SU-DHL-6 (cell line): Measurements from ENCODE around the gene SRP54.
"Not testable (repeated sequence)": the region's sequence is repeated elsewhere in the genome, so short reads cannot be mapped to it uniquely, and the experiment has no call there.

Experiments
- H2AFZ ChIP-seq: fragments of 200-600 bp; sonication (generic); 2 replicates; pipeline ENCODE4 v1.6.1; 2014; ENCODE audit warnings: low read depth, mild to moderate bottlenecking, moderate library complexity, mixed read lengths, antibody characterized with exemption, low read length; ENCODE audit not compliant: severe bottlenecking
- H3F3A ChIP-seq: fragments of 200-600 bp; shearing (Covaris generic); 2 replicates; pipeline ENCODE4 v1.6.0; 2016; ENCODE audit warnings: antibody characterized with exemption, mild to moderate bottlenecking; ENCODE audit not compliant: insufficient read depth
- H3K27ac ChIP-seq: fragments of 200-600 bp; sonication (generic); 2 replicates; pipeline ENCODE4 v1.5.1; 2016; ENCODE audit warnings: low read depth, mild to moderate bottlenecking, low read length, moderate library complexity, mixed read lengths
- H3K27me3 ChIP-seq: fragments of 200-600 bp; sonication (generic), shearing (Covaris generic); 2 replicates; pipeline ENCODE4 v1.6.0; 2014; ENCODE audit warnings: mild to moderate bottlenecking, low read length
- H3K36me3 ChIP-seq: fragments of 200-600 bp; sonication (generic); 2 replicates; pipeline ENCODE4 v1.6.1; 2014; ENCODE audit warnings: mild to moderate bottlenecking, low read length, mixed read lengths
- H3K4me2 ChIP-seq: fragments of 300-600, 200-600 bp; shearing (Covaris generic), sonication (generic); 2 replicates; pipeline ENCODE4 v1.6.0; 2014; ENCODE audit warnings: low read length, low read depth, mild to moderate bottlenecking; ENCODE audit not compliant: poor library complexity, severe bottlenecking
- H3K4me3 ChIP-seq: fragments of 200-600 bp; sonication (generic); 2 replicates; pipeline ENCODE4 v1.5.1; 2014; ENCODE audit warnings: antibody characterized with exemption, low read length, mild to moderate bottlenecking, mixed read lengths; ENCODE audit not compliant: insufficient read depth, poor library complexity, severe bottlenecking
- H3K79me2 ChIP-seq: fragments of 200-600 bp; sonication (generic); 2 replicates; pipeline ENCODE4 v1.6.1; 2014; ENCODE audit warnings: mild to moderate bottlenecking, low read length, moderate library complexity; ENCODE audit not compliant: insufficient read depth
- H3K9ac ChIP-seq: fragments of 200-600 bp; sonication (generic); 2 replicates; pipeline ENCODE4 v1.7.0; 2014; ENCODE audit warnings: mild to moderate bottlenecking, low read length
- H3K9me2 ChIP-seq: fragments of 200-600 bp; sonication (generic); replicated peaks from 2 replicates; pipeline ENCODE4 v1.6.1; 2014; ENCODE audit warnings: low read length; ENCODE audit not compliant: insufficient read depth
- H3K9me3 ChIP-seq: fragments of 200-600 bp; sonication (generic); 2 replicates; pipeline ENCODE4 v1.6.1; 2014; ENCODE audit warnings: low read length, mixed read lengths; ENCODE audit not compliant: insufficient read depth
- H4K20me1 ChIP-seq: fragments of 200-600 bp; sonication (generic); 2 replicates; pipeline ENCODE4 v1.6.1; 2014; ENCODE audit warnings: low read depth, mild to moderate bottlenecking, antibody characterized with exemption, low read length, moderate library complexity, mixed read lengths
- EZH2phosphoT487 ChIP-seq: fragments of 200-600 bp; sonication (generic), shearing (Covaris generic); conservative IDR thresholded peaks from 2 replicates; pipeline ENCODE4 v1.6.1; 2018; ENCODE audit warnings: mild to moderate bottlenecking, antibody characterized with exemption, low read length, moderate library complexity, mixed read lengths
- TF ChIP-seq, protein P1 (sequence below): fragments of 200-600 bp; sonication (generic); IDR thresholded peaks from one replicate; pipeline ENCODE4 v1.5.1; 2017; ENCODE audit warnings: antibody characterized with exemption, mild to moderate bottlenecking, low read length, moderate library complexity; ENCODE audit not compliant: insufficient read depth, poor library complexity, severe bottlenecking

The SRP54 gene

DNA sequence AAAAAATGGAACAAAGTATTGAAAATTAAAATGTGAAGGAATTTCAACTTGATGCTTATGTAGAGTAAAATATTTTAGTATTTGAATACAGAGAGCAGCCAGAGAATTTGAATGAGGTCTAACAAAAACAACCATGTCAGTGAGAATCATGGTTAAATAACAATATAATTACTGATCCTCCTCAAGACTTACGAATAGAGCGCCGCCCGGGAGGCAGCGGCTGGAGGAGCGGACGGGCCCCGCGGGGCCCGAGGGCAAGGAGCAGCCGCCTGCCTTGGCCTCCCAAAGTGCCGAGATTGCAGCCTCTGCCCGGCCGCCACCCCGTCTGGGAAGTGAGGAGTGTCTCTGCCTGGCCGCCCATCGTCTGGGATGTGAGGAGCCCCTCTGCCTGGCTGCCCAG lies 55.5 kb downstream of the SRP54 start:
- H3K27me3 ChIP-seq, H3K4me2 ChIP-seq, H3K9me3 ChIP-seq, H3K27ac ChIP-seq, H3K9me2 ChIP-seq, H4K20me1 ChIP-seq, H2AFZ ChIP-seq, H3K36me3 ChIP-seq, H3K79me2 ChIP-seq, H3K4me3 ChIP-seq, H3K9ac ChIP-seq: not testable (repeated sequence)
- peaks cover 14% of the 10 kb centered on the region for H3F3A ChIP-seq

DNA sequence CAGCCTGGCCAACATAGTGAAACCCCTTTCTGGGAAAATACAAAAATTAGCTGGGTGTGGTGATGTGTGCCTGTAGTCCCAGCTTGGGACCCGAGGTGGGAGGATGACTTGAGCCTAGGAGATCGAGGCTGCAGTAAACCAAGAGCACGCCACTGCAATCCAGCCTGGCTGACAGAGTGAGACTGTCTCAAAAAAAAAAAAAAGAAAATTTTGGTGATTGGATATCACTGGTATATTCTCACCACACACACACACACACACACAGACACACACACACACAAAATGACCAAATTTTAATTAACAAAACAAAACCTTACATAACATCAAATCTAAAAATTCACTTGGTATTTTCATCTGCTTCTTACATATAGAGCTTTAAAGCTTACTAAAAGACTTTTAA lies 59.8 kb downstream of the SRP54 start:
- Histone ChIP-seq H3K9me2 (no peaks in the 10 kb centered on the region), H3K27ac (no peak overlapping the region), H2AFZ (no peak overlapping the region), H3K9ac (no peak overlapping the region), H3K36me3 (no peaks in the 10 kb centered on the region), H4K20me1 (no peaks in the 10 kb centered on the region), H3K4me2 (no peak overlapping the region), H3F3A (peaks cover 30% of the 10 kb centered on the region), H3K9me3 (no peaks in the 10 kb centered on the region), H3K27me3 (no peaks in the 10 kb centered on the region), H3K79me2 (no peaks in the 10 kb centered on the region; the same call in 1 of the 2 replicates), H3K4me3 (no peak overlapping the region)
- TF ChIP-seq, protein P1, sequence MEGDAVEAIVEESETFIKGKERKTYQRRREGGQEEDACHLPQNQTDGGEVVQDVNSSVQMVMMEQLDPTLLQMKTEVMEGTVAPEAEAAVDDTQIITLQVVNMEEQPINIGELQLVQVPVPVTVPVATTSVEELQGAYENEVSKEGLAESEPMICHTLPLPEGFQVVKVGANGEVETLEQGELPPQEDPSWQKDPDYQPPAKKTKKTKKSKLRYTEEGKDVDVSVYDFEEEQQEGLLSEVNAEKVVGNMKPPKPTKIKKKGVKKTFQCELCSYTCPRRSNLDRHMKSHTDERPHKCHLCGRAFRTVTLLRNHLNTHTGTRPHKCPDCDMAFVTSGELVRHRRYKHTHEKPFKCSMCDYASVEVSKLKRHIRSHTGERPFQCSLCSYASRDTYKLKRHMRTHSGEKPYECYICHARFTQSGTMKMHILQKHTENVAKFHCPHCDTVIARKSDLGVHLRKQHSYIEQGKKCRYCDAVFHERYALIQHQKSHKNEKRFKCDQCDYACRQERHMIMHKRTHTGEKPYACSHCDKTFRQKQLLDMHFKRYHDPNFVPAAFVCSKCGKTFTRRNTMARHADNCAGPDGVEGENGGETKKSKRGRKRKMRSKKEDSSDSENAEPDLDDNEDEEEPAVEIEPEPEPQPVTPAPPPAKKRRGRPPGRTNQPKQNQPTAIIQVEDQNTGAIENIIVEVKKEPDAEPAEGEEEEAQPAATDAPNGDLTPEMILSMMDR = no peak
- TF ChIP-seq EZH2phosphoT487 = no peak

DNA sequence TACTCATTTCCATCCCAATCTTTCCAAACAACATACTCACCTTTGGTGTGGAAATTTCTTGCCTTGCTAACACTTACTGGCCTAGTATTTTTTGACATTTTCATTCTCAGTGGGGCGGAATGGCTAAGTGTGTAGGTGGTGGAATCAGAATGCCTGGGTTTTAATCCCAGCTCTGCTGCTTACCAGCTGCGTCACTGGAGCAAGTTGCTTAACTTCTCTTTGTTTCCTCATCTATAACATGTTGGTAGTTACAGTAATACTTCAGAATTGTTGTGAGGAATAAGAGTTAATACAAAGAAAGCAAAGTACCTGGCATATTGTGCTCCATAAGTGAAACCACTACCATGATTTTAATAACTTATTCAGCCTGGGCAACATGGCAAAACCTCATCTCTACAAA lies 60.3 kb downstream of the SRP54 start:
- no peaks in the 10 kb centered on the region for H3K9me3 ChIP-seq
- no peak overlapping the region for H3K4me3 ChIP-seq
- no peaks in the 10 kb centered on the region; the same call in 1 of the 2 replicates for H3K79me2 ChIP-seq
- H3K4me2 ChIP-seq = no peak overlapping the region
- no peaks in the 10 kb centered on the region for H4K20me1 ChIP-seq
- no peaks in the 10 kb centered on the region for H3K27me3 ChIP-seq
- no peak overlapping the region for H3K9ac ChIP-seq
- no peak overlapping the region for H3K27ac ChIP-seq
- H3F3A ChIP-seq = peaks cover 28% of the 10 kb centered on the region
- H2AFZ ChIP-seq = no peak overlapping the region
- no peaks in the 10 kb centered on the region for H3K36me3 ChIP-seq
- TF ChIP-seq EZH2phosphoT487 = no peak
- TF ChIP-seq, protein P1 = no peak
- no peaks in the 10 kb centered on the region for H3K9me2 ChIP-seq

DNA sequence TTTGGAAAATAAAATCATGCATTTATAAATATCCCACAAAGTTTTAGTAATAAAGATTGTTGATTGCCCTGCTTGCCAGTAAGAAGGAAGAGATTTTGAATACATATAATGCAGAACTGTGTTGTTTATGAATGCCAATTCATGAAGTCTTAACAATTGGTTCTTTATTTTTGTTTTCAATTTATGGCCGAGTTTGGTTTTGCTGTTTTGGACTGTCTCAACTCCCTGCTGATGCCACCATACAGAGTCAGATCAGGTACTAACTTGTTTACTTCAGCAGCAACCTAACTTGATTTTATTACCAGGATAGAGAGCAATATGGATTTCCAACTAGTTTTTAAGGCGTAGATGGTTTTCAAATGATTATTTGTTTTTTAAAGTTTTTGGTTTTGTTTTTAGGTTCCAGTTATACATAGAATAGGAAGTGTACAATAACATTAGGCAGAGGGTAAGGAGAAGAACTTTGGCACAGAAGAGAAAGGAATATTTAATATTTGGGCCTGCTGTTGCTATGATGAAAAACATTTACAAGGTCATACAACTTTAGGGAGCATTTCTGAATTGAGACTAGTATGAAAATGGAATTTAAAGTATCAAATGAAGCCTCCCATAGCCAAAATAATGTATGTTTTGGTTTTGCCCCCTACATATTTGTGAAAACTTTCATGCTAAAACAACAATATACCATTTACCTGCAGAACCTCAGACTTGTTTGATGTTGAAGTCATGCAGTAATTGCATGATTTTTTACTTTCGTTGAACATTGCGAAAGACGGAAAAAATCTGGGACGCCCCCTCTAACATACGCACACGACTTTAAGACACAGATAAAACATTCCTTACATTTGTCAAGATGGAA lies 62.4 kb downstream of the SRP54 start:
- no peaks in the 10 kb centered on the region for H3K9me2 ChIP-seq
- H3K9me3 ChIP-seq = no peaks in the 10 kb centered on the region
- H4K20me1 ChIP-seq = no peaks in the 10 kb centered on the region
- TF ChIP-seq, protein P1 = no peak
- no peak for TF ChIP-seq EZH2phosphoT487
- H3K27ac ChIP-seq = peak overlapping the region; percentile 82
- peaks cover 26% of the 10 kb centered on the region for H3F3A ChIP-seq
- no peaks in the 10 kb centered on the region for H3K36me3 ChIP-seq
- H3K4me2 ChIP-seq = peak overlapping the region; percentile 93
- H3K4me3 ChIP-seq = peak overlapping the region; percentile 81
- H3K79me2 ChIP-seq = no peaks in the 10 kb centered on the region; the same call in 1 of the 2 replicates
- H2AFZ ChIP-seq = peak overlapping the region; percentile 96
- no peaks in the 10 kb centered on the region for H3K27me3 ChIP-seq
- peak overlapping the region; percentile 70 for H3K9ac ChIP-seq
